ENCODE measurements around the gene NUDT22. TPM values are rescaled to one million over a fixed set of nuclear protein-coding genes. Genes with fewer than 3 reads are reported as not detected.

NUDT22 gene
- total RNA-seq, 4 donors from 2014 or later: 36.8 to 53.7 (median 45.8) TPM

- H3K27me3 ChIP-seq: no peaks in the 10 kb centered on the region
- H3K36me3 ChIP-seq: peaks cover 0 to 74% of the 10 kb centered on the region in 2 donors
- H3K4me1 ChIP-seq: peaks cover 0 to 48% (median 3%) of the 10 kb centered on the region in 3 donors
- no peaks in the 10 kb centered on the region for H3K9me3 ChIP-seq
- H3K27ac ChIP-seq: peak overlapping the region in 1 of 4 donors; percentile 46
- WGBS, 2 donors (ENCODE audit: low coverage in 1 of 2): 15 to 17% methylated on average over 2 to 5 of the region's 7 CpGs
- peak; percentile 76 for ATAC-seq
- H3K4me3 ChIP-seq: no peak overlapping the region
- TF ChIP-seq CTCF (IDR thresholded peaks at IDR 0.05): peak in 3 of 4 experiments; percentile 71 to 82 (median 72)
- no peak for TF ChIP-seq EP300 (IDR thresholded peaks at IDR 0.05)
- TF ChIP-seq POLR2A (IDR thresholded peaks at IDR 0.05): no peak
- TF ChIP-seq POLR2AphosphoS5 (IDR thresholded peaks at IDR 0.05): peak; percentile 90
Observed at GRCh38 chr11:64204464-64204989, 21.5 kb upstream of the NUDT22 start.

GRCh38 chr11:64206457-64207255 is 19.4 kb upstream of the NUDT22 start, which contains the start of gene FERMT3:
Gene FERMT3 (plus strand): TSS chr11:64206721. CDS start chr11:64207365, 644 bp downstream.
- peaks cover 0 to 48% (median 3%) of the 10 kb centered on the region in 3 donors for H3K4me1 ChIP-seq
- H3K27me3 ChIP-seq: no peaks in the 10 kb centered on the region
- peak in 1 of 2 donors; percentile 12 for TF ChIP-seq POLR2A (IDR thresholded peaks at IDR 0.05)
- no peak for TF ChIP-seq CTCF (IDR thresholded peaks at IDR 0.05)
- H3K9me3 ChIP-seq: no peaks in the 10 kb centered on the region
- peak within 1 kb of the TSS; percentile 1 to 46 for H3K4me3 ChIP-seq
- peak within 1 kb of the TSS in 3 of 4 donors; percentile 76 to 77 (median 76) for H3K27ac ChIP-seq
- H3K36me3 ChIP-seq: peaks cover 0 to 66% of the 10 kb centered on the region in 2 donors
- no peak for ATAC-seq
- WGBS, 2 donors (ENCODE audit: low coverage in 1 of 2): 40% methylated on average over 1 of the region's 27 CpGs; no CpG with 5 or more reads in 1 of the 2 donors

DNA sequence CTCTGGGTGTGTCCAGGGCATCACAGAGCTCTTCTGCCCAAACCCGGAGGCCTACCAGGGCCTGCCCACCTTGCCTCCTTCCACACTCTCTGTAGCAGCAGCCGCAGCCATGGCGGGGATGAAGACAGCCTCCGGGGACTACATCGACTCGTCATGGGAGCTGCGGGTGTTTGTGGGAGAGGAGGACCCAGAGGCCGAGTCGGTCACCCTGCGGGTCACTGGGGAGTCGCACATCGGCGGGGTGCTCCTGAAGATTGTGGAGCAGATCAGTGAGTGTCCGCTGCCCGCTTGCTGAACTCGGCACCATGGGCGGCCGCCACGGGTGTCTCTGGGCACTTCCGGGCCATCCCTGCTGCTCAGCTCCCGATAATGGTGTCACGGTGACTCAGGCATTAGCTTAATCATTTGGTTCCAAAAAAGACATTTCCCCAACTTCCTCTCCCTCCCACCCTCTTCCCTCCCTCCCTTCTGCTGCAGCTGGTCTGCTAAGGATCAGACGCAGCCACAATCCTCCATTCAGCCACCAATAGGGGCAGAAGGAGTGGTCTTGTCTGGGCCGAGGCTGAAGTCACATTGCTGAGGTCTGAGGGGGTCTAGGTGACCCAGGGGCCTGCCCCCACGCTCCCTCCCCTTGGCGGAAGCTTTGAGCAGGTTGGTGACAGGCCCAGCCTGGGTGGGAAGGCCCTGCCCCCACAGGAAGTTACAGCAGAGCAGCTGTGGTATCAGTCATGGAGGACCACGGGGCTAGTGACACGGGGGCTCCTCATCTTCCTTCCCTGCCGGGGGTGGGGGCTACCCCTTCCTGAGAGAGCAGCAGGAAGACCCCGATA is 18.6 kb upstream of the NUDT22 start:
- H3K36me3 ChIP-seq: peaks cover 0 to 66% of the 10 kb centered on the region in 2 donors
- H3K4me3 ChIP-seq: peak overlapping the region; percentile 1 to 46
- no peaks in the 10 kb centered on the region for H3K27me3 ChIP-seq
- H3K9me3 ChIP-seq: no peaks in the 10 kb centered on the region
- ATAC-seq: peak; percentile 69
- WGBS, 2 donors (ENCODE audit: low coverage in 1 of 2): 34% methylated on average over 7 of the region's 30 CpGs; no CpG with 5 or more reads in 1 of the 2 donors
- H3K4me1 ChIP-seq: peaks cover 0 to 48% (median 3%) of the 10 kb centered on the region in 3 donors
- H3K27ac ChIP-seq: peak overlapping the region; percentile 12 to 77 (median 76)
- TF ChIP-seq EP300 (IDR thresholded peaks at IDR 0.05) (no peak), POLR2AphosphoS5 (IDR thresholded peaks at IDR 0.05) (peak; percentile 16), POLR2A (IDR thresholded peaks at IDR 0.05) (peak in 1 of 2 donors; percentile 8), CTCF (IDR thresholded peaks at IDR 0.05) (no peak)

DNA sequence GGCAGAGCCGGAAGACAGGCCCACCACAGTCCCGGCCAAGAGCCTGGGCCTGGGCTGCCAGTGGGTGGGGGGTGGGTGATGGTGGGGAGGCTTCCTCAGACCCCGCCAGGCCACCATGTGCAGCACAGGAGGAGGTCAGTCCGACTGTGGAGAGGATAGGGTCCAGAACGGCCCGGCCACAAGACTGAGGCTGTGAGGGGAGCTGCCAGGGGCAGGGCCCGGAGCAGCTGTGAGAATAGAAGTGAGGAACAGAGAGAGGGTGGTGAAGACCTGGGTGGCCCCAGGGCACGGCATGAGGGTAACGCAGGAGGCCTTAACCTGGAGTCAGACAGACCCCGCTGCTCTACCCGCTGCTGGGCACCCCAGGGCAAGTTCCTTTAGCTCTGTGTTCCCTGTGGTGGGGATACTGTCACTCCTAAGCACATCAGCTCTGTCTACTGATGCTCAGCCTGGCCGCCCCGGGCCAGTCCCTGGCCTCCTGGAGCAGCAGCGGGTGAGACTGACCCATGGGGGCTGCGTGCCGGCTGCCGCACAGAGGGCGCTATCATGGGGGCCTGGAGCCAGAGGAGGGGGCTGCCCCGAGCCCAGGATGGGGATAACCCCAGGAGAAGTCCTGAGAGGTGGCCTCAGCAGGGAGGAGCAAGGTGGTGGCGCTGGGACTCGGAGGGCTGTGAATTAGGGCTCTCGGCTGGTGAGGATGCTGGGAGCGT is 17.8 kb upstream of the NUDT22 start:
- Histone ChIP-seq H3K9me3 (no peaks in the 10 kb centered on the region), H3K36me3 (peaks cover 0 to 60% of the 10 kb centered on the region in 2 donors), H3K27me3 (no peaks in the 10 kb centered on the region), H3K27ac (peak overlapping the region; percentile 12 to 77 (median 76)), H3K4me1 (peaks cover 0 to 48% (median 3%) of the 10 kb centered on the region in 3 donors), H3K4me3 (peak overlapping the region in 1 of 2 donors; percentile 46)
- ATAC-seq: no peak
- TF ChIP-seq POLR2A (IDR thresholded peaks at IDR 0.05) (no peak), CTCF (IDR thresholded peaks at IDR 0.05) (no peak), EP300 (IDR thresholded peaks at IDR 0.05) (no peak), POLR2AphosphoS5 (IDR thresholded peaks at IDR 0.05) (no peak)
- 73% methylated on average over 13 of the region's 23 CpGs; no CpG with 5 or more reads in 1 of the 2 donors for WGBS, 2 donors (ENCODE audit: low coverage in 1 of 2)

Data from gastroesophageal sphincter (tissue), 4 donors.